Iris pigment epithelial cell (primary cell): ENCODE measurements around the gene IBA57.
A peak's percentile ranks its signal among the peaks of the same experiment; 100 is the strongest.

Experiments
- DNase-seq: peaks from one replicate; pipeline ENCODE4 v3.0.0-alpha.2; 2011; ENCODE audit warnings: low read depth

Gene IBA57

GRCh38 chr1:228144993-228145343, 20.6 kb upstream of the IBA57 start:
- DNase-seq, result no peak

DNA sequence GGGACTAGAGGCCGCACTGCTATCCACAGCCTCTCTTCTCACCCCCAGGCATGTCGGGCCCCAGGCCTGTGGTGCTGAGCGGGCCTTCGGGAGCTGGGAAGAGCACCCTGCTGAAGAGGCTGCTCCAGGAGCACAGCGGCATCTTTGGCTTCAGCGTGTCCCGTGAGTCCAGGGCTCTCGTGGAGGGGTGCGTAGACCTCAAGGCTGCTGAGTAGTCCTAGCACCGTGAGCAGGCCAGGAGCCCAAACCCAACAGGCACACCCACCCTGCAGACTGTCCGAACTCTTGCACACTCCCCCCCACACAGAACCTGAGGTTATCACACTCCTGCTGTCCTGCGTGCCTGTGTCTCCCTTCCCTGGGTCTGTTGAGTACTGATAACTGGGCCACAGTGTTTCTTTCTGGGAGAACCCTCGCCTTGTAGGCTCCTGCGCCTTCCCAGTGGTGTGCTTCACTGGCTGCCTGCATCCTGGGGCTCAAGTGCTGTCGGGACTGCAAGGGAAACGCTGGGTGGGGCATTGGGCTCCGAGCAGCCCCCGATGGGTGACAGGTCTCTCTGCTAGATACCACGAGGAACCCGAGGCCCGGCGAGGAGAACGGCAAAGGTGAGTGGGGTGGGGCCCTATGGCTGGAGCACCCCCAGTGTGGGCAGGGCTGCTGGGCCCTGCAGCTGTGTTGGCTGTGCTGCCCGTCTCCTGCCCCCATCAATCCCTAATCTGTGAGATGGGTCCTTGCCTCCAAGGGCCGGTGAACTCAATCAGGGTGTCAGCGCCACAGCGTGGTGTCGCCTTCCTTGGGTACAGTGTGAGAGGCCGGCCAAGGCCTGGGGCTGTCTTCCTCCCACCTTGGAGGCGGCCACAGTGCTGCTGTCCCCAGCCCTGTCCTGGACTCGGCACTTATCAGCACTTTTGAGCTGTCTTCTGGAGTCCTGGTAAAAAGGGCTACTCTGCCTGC, 19.9 kb upstream of the IBA57 start:
- DNase-seq, result no peak

- DNase-seq, result no peak
These were observed 19.0 kb upstream of the IBA57 start for GRCh38 chr1:228146417-228147150.

DNA sequence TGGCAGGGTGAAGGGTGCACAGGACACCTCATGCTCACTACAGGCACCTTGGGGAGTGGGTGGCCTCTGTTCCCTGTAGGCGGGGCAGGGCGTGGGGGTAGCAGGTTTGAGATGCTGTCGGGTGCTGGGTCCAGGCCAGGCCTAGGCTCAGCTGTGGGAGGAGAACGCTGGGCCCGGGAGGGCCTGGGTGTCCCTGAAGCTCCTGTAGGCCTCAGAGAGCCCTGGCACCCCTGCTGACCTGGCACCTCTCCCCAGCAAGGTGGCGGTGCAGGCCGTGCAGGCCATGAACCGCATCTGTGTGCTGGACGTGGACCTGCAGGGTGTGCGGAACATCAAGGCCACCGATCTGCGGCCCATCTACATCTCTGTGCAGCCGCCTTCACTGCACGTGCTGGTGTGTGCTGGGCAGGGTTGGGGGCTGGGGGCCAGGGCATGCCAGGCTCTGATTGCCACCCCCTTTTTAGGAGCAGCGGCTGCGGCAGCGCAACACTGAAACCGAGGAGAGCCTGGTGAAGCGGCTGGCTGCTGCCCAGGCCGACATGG, 18.4 kb upstream of the IBA57 start:
- no peak for DNase-seq

GRCh38 chr1:228147768-228148167, 17.8 kb upstream of the IBA57 start:
- DNase-seq, result no peak

DNA sequence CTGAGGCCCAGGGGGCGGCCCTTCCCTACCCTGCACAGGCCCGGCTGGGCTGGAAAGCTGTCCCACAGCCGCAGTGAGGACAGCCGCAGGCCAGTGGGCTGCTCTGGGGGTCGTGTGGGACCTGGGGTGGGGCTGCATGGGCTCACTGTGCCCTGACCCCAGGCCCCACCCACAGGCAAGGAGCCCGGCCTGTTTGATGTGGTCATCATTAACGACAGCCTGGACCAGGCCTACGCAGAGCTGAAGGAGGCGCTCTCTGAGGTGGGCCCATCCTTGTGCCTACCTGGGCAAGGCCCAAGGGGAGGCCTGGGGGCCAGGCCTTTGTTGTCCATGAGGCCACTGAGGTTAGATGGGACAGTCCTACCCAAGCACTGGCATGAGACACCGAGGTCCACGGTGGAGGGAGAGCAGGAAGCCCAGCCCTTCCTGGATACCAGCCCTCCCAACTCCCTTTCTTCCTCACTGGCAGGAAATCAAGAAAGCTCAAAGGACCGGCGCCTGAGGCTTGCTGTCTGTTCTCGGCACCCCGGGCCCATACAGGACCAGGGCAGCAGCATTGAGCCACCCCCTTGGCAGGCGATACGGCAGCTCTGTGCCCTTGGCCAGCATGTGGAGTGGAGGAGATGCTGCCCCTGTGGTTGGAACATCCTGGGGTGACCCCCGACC, 17.3 kb upstream of the IBA57 start:
- no peak for DNase-seq

- DNase-seq, result no peak
These were observed 16.6 kb upstream of the IBA57 start for GRCh38 chr1:228148935-228149405.

DNA sequence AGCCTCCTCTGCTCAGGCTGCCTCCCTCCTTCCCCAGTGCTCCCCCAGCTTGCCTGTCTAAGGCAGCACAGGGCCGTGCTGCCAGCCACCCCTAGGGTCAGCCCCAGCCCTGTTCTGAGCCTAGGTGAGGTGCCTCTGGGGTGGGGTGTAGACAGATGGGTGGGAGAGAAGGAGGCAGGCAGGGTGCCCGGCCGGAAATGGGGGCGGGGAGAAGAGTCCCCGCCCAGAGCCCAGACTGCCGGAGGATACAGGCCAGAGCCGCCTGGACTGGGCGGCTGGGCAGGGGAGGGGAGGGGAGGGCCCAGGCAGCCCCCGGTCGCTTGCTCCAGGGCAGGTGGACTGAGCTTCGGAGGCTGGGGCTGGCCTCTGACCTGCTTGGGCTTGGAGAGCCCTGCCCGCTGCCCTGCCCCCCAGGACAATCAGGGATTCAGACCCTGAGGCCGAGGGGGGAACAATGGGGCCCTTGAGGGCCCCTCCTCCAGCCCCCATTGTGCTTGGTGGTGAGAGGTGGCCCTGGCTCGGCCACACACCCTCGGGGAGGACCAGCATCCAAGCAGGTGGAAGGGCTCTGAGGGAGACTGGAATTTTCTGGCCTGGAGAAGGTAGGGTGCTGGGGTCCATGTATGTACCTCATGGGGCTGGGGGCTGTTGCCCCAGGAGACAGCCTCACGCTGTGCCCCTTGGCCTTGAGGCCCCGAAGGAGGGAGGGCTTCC, 16.0 kb upstream of the IBA57 start, which contains the start of gene GJC2:
TSS of gene GJC2 (plus strand) at position 525 of the 714 bp plus-strand sequence. CDS start 7,829 bp downstream, outside the sequence.
- DNase-seq, result no peak

DNA sequence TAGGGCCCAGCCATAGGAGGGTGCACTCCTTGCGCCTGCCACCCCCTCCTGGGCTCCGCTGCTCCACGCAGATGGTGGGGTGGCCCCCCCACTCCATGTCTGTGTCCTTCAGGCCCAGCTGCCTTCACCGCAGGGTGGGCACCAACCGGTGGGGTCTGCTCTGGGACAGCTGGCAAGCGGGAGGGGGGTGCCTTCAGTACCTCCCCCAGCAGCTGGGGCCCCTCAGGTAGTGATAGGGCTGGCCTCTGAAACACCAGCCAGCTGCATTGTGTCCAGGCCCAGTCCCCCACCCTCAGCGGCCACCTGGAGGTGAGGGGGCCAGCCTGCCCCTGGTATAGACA, 15.5 kb upstream of the IBA57 start:
- DNase-seq, result no peak

- peak; percentile 55 for DNase-seq
These were observed 15.0 kb upstream of the IBA57 start for GRCh38 chr1:228150461-228151179.

DNA sequence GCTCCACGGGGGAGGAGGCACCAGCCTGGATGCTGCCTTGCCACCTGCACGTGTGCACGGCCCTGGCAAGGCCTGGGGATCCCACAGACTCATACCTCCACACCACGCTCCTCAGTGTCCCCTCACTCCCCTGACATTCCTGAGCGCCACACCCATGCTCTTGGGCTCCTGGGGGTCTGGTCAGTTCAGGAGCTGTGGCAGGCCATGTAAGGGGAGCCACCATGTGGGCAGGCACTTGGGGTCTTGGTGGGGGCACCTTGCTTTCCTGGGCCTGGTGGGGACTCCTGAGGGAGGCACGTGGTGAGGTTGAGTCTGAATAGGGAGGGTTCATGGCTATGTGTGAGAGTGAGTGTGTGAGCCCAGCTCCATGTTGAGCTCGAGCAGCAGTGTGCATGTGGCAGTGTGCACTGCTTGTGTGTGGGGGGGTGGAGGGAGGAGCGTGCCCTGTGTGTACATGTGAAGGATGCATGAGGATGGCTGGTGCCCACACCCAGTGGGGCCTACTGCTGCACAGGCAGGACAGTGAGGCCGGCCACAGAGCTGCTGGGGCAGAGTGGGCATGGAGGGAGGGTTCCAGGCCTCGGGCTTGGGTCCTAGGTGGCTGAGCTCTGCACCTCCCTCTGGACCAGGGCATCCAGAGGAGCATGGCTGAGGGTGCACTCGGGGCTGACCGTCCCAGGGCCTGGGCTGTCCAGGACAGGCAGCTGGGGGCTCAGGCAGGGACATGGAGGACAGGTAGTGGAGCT, 14.3 kb upstream of the IBA57 start:
- DNase-seq, result no peak

GRCh38 chr1:228152097-228152917, 13.3 kb upstream of the IBA57 start:
- no peak for DNase-seq

- no peak for DNase-seq
These were observed 12.7 kb upstream of the IBA57 start for GRCh38 chr1:228152918-228153258.

DNA sequence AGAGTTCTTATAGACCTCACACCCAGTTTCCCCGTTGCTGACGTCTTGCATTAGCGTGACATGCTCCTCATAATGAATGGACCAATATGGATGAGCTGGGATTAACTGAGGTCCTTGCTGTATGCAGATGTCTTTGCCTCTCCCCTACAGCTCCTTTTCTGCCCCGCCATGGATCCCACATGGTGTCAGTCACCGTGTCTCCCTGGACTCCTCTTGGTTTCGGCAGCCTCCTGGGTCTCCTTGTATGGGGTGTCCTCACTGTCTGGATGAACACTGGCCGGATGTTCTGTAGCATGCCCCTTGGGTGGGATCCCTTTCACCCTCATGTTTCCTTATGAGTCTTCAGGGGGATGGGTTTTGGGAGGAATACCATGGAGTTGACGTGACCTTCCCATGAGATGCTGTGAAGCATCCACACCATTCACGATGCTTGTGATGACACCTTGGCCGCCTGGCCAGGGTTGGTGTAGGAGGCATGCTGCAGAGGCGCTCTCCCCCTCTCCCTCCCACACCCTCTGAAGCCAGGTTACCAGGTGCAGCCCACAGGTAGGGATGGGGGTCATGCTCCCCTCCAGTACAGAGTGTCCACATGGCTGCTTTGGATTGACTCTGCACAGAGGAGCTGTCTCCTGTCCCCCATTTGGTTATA, 11.5 kb upstream of the IBA57 start:
- no peak for DNase-seq

DNA sequence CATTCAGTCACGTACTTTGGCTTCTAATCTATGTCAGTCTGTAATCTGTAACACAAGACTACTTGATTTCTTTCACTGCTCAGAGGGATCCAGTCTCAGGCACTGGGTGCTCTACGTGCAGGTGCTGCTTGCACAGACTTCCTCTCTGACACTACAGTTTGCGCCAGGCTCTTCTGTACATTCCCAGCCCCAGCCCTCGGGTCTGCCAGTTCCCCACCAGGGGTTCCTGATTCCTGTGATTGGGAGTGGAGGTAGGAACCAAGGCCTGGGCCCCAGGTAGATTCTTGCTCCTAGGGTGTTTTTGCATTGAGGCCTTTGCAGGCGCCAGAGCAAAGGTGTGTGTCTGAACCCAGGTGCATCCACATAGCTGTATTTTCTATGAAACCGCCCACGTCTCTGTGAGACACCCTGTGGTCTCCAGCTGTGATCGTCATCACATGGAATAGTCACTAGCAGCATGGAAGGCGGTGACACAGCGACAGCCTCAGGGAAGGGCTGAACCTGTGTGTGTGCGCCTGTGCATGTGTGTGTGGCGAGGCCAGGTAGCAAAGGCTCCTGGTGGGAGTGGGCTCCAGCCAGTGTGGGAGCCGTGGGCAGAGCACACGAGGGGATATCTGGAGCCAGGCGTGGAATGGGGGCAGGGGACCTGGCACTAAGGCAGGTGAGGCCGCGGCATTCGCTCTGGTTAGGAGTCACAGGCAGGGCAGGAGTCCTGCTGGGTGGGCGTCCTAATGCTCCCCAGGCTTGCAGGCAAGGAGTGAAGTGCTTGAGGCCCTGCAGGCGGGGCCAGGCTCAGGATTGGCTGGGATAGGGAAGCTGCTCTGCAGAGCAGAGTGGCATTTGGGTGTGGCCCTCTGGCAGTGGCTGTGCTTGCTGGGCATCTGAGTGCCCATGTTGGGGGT, 10.7 kb upstream of the IBA57 start:
- no peak for DNase-seq

DNA sequence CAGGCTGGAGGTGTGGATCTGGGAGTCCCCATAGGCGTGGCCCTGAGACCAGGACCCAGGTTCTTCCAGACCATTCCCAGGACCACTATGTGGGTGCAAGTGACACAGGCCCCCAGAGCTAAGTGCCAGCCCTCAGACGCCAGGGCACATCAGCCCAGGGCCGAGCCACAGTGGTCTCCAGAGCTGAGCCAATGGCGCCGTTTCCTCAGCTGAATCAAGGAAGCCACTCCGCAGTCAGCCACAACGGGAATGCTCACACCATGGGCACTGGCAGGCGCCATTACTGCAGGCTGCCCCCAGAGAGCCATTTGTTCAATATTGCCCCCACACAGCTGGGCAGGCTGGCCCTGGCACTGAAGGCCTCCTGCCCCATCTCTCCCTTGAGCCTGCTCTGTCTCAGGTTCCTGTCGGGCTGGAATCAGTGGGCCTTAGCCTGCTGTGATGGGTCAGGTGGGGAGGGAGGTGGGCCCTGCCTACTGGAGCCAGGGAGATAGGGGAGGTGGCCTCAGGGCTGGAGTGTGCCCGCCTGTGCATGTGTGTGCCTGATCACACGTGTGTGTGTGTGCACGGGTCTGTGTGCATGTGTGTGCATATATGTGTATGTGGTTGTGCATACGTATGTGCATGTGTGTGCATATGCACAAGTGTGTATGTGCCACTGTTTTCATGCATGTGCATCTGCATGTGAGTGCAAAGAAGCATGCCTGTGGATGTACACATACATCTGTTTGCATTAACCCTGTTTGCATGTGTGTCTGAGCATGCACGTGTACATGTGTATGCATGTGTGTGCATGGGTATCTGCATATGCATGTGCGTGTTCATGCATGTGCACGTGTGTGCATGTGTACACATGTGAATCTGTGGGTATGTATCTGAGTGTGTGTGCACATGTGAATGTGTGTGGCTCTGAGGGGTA, 9.7 kb upstream of the IBA57 start:
- DNase-seq, result no peak

DNA sequence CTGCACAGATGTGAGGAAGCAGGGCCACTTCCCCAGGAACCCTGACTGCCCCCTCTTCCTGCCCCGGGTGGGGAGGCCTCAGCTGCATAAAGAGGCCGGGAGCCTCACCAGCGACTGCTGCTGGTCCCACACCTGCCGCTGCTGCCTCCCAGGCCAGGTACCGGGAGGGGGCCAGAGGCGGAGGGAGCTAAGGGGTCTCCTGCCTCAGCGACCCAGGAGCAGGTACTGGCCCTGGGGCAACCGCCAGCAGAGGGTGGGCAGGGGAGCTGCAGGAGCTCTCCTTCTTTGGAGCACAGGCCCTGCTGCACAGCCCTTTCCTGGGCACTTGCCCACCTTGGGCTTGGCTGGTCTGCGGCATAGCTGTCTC, 9.1 kb upstream of the IBA57 start:
- DNase-seq, result no peak
